T-cell (primary cell): ENCODE data around the gene HPSE. TPM values are rescaled to one million over a fixed set of nuclear protein-coding genes. Genes with fewer than 3 reads are reported as not detected.

Experiments
- ATAC-seq, 4 experiments: fragments of 200-7000 bp in 3 of 4; fragments of 150-1000 bp in 1 of 4; cut with Tn5 transposase; replicated peaks in 1 of 4; 1 replicate in 3 of 4; 2 replicates in 1 of 4; pipeline ENCODE4 v1.10.0; 2021; ENCODE audit warnings: moderate library complexity in 3 of 4, mild to moderate bottlenecking in 2 of 4, moderate number of reproducible peaks in 1 of 4
- CTCF ChIA-PET, 2 donors: fragments of 300-600 bp; sonication (Branson Sonifier 250); formaldehyde crosslinking; loops; one replicate each; lab custom pipeline; 2022; ENCODE audit warnings: antibody characterized with exemption in 2 of 2; lab: Charles Lee
- POLR2A ChIA-PET, 2 donors: fragments of 300-600 bp; sonication (Branson Sonifier 250); formaldehyde crosslinking; loops; one replicate each; lab custom pipeline; 2022; ENCODE audit warnings: antibody characterized with exemption in 2 of 2; lab: Charles Lee
- DNase-seq, 35 experiments: peaks; one replicate each; pipeline versions ENCODE4 v3.0.0 to v3.0.0-alpha.2; 2013 to 2023
- H3K27ac ChIP-seq: one replicate; pipeline ENCODE4 v1.5.1; 2013; ENCODE audit warnings: low read length
- H3K27me3 ChIP-seq, 2 experiments: replicated peaks in 1 of 2; 1 replicate in 1 of 2; 2 replicates in 1 of 2; pipeline versions ENCODE4 v1.6.1 to v1.7.0; 2013; ENCODE audit warnings: low read length in 1 of 2, mixed read lengths in 1 of 2; ENCODE audit not compliant: control insufficient read depth in 2 of 2, insufficient read depth in 2 of 2; ENCODE audit errors: extremely low read depth in 1 of 2
- H3K36me3 ChIP-seq, 2 donors: 1 replicate in 1 of 2; 2 replicates in 1 of 2; pipeline versions ENCODE4 v1.6.1 to v1.7.0; 2013; ENCODE audit warnings: low read length in 1 of 2; ENCODE audit not compliant: control insufficient read depth in 2 of 2, insufficient read depth in 1 of 2; ENCODE audit errors: extremely low read depth in 1 of 2
- H3K4me1 ChIP-seq, 2 experiments: 1 replicate in 1 of 2; 2 replicates in 1 of 2; pipeline versions ENCODE4 v1.6.1 to v1.7.0; 2013; ENCODE audit warnings: low read length in 2 of 2, mixed read lengths in 1 of 2; ENCODE audit not compliant: insufficient read depth in 2 of 2, control insufficient read depth in 1 of 2; ENCODE audit errors: extremely low read depth in 1 of 2
- H3K4me3 ChIP-seq, 2 donors: 1 replicate in 1 of 2; 2 replicates in 1 of 2; pipeline versions ENCODE4 v1.5.1 to v1.7.0; 2013; ENCODE audit warnings: mild to moderate bottlenecking in 2 of 2, low read length in 1 of 2, moderate library complexity in 1 of 2; ENCODE audit not compliant: control insufficient read depth in 1 of 2; ENCODE audit errors: extremely low read depth in 1 of 2
- H3K9me3 ChIP-seq: 2 replicates; pipeline ENCODE4 v1.7.0; 2013
- H3K27ac Mint-ChIP-seq, 2 donors: one replicate each; pipeline ENCODE4 v1.8.0; 2020 to 2021; ENCODE audit warnings: mild to moderate bottlenecking in 2 of 2, mixed read lengths in 2 of 2
- H3K27me3 Mint-ChIP-seq, 2 donors: one replicate each; pipeline ENCODE4 v1.8.0; 2021 to 2022; ENCODE audit warnings: mixed read lengths in 2 of 2
- H3K36me3 Mint-ChIP-seq: one replicate; pipeline ENCODE4 v1.8.0; 2021; ENCODE audit warnings: mixed read lengths
- H3K4me1 Mint-ChIP-seq, 3 donors: one replicate each; pipeline ENCODE4 v1.8.0; 2020 to 2022; ENCODE audit warnings: mixed read lengths in 3 of 3, mild to moderate bottlenecking in 1 of 3
- H3K4me3 Mint-ChIP-seq, 3 donors: one replicate each; pipeline ENCODE4 v1.8.0; 2020 to 2022; ENCODE audit warnings: mild to moderate bottlenecking in 3 of 3, mixed read lengths in 3 of 3, moderate library complexity in 3 of 3
- H3K9me3 Mint-ChIP-seq, 3 donors: one replicate each; pipeline ENCODE4 v1.8.0; 2020 to 2022; ENCODE audit warnings: mixed read lengths in 3 of 3
- WGBS: methylation state at CpG from one replicate; pipeline ENCODE4 v1.1.5; 2013; ENCODE audit warnings: missing lambda C conversion rate; ENCODE audit not compliant: insufficient coverage; 5-methylcytosine and 5-hydroxymethylcytosine counted together
- total RNA-seq, 35 experiments: library from RNA in 6 of 35; stranded (reverse) in 6 of 35; fragments of 120-200 nt in 1 of 35; gene quantifications; one replicate each; pipeline versions ENCODE4 v1.2.1 to v1.2.4 and lab custom pipeline; 2013 to 2026

Gene HPSE
- total RNA-seq, 5 donors from 2014 or later (not counting 1 experiment from before 2014, with no cell fraction given): 4.5 to 7.2 (median 6.1) TPM

DNA sequence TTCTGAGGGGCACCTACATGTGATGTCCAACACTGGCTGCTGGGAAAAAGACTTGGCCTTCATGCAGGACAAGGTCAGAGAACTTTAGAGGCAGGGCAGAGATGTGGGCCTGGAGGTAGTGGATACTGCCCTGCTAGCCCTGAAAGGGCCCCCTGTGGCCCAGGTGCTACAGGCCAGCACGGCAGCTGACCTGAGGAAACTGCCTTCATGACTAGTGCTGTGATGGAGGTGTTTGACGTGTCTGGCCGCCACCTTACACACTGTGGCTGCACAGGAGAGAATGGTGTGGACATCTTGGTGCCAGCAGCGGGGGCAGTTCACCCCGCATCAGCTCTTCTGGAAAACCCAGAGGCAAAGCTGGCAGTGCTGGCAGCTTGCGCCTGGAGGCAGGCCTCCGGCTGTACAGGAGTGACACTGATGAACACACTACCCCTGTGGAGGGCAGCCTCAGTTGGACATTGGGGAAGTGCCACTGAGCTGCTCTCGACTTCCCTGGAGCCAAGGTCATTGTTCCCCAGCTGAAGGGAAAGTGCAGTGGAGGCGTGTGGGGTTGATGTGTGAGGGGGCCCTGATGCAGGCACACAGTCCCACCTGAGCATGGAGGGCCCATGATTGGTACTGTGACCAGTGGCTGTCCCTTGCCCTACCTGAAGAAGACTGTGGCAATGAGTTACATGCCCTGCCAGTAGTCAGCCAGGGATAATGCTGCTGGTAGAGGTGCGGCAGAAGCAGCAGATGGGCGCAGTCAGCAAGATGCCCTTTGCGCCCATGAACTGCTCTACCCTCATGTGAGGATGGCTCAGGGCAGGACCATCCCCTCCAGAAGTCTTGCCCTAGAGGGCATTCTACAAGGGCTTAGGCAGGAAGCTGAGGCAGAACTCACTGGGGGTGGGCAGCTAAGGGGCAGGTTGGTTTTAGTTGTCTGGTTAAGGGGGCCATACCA lies 87.0 kb downstream of the HPSE start:
- H3K4me3 ChIP-seq: no peak overlapping the region
- Mint-ChIP-seq H3K9me3 (no peaks in the 10 kb centered on the region), H3K4me3 (no peak overlapping the region), H3K36me3 (peaks cover 4% of the 10 kb centered on the region), H3K27me3 (no peaks in the 10 kb centered on the region), H3K27ac (no peak overlapping the region), H3K4me1 (peaks cover 19 to 41% (median 29%) of the 10 kb centered on the region in 3 donors)
- DNase-seq: no peak
- H3K4me1 ChIP-seq: peaks cover 8 to 15% of the 10 kb centered on the region in 2 experiments
- no peak overlapping the region for H3K27ac ChIP-seq
- no peaks in the 10 kb centered on the region for H3K36me3 ChIP-seq
- H3K9me3 ChIP-seq: no peaks in the 10 kb centered on the region
- no peaks in the 10 kb centered on the region for H3K27me3 ChIP-seq
- CTCF ChIA-PET: interaction anchor here (0.6 kb wide), 2 partner anchors 26 to 235 kb away, joined by 3 to 8 read pairs; no protein-coding TSS in a partner anchor
- POLR2A ChIA-PET: no interaction called here
- ATAC-seq: no peak
- 92% methylated on average over 11 of the region's 12 CpGs for WGBS

Other genes starting within 250 kb of the HPSE start
- 100 to 1,000 TPM; 124 to 318 (median 147) TPM for gene PLAC8, start 220.1 kb downstream of the HPSE start, total RNA-seq
- 1 to 10 TPM; 4.7 to 9.7 (median 6.2) TPM for gene COQ2, start 50.0 kb downstream of the HPSE start, total RNA-seq
- 10 to 100 TPM; 30.6 to 36.3 (median 34.9) TPM for gene HELQ, start 121.0 kb upstream of the HPSE start, total RNA-seq
- 10 to 100 TPM; 11.1 to 36.2 (median 32.9) TPM for gene MRPS18C, start 121.2 kb upstream of the HPSE start, total RNA-seq
- gene ABRAXAS1, start 150.3 kb upstream of the HPSE start, total RNA-seq: 10 to 100 TPM; 18.8 to 41.7 (median 28.6) TPM
- gene GPAT3, start 201.3 kb upstream of the HPSE start, total RNA-seq: 1 to 10 TPM; 2.7 to 8.3 (median 6.1) TPM